AG09319 (cell line): ENCODE measurements around the gene PXK.

Experiments used
- DNase-seq: peaks from one replicate; pipeline ENCODE4 v3.0.0-alpha.2; 2010; ENCODE audit warnings: low read depth; ENCODE audit errors: extremely low read depth
- TF ChIP-seq, protein P1 (sequence below): IDR thresholded peaks from 2 replicates; pipeline ENCODE4 v1.5.1; 2011; ENCODE audit warnings: low read depth, mild to moderate bottlenecking, inconsistent platforms, low read length, moderate library complexity

The PXK gene

DNA sequence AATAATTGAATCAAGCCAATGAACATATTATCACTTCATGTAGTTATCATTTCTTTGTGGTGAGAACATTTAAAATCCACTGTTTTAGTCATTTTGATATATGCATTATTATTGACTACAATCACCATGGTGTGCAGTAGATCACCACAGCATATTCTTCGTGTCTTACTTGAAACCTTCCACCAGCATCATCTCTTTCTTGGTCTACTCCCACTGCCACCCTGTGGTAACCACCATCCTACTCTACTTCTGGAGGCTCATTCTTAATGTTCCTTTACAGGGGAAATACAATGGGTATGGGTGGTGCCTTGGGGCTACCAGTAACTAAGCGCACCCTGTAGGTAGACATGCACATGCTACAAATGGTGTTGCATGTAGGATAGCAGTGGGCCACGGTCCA lies 25.4 kb downstream of the PXK start:
- DNase-seq = no peak
- TF ChIP-seq, protein P1, sequence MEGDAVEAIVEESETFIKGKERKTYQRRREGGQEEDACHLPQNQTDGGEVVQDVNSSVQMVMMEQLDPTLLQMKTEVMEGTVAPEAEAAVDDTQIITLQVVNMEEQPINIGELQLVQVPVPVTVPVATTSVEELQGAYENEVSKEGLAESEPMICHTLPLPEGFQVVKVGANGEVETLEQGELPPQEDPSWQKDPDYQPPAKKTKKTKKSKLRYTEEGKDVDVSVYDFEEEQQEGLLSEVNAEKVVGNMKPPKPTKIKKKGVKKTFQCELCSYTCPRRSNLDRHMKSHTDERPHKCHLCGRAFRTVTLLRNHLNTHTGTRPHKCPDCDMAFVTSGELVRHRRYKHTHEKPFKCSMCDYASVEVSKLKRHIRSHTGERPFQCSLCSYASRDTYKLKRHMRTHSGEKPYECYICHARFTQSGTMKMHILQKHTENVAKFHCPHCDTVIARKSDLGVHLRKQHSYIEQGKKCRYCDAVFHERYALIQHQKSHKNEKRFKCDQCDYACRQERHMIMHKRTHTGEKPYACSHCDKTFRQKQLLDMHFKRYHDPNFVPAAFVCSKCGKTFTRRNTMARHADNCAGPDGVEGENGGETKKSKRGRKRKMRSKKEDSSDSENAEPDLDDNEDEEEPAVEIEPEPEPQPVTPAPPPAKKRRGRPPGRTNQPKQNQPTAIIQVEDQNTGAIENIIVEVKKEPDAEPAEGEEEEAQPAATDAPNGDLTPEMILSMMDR = no peak

- no peak for DNase-seq
- TF ChIP-seq, protein P1 = no peak
These were observed 26.1 kb downstream of the PXK start for GRCh38 chr3:58358808-58359207.

DNA sequence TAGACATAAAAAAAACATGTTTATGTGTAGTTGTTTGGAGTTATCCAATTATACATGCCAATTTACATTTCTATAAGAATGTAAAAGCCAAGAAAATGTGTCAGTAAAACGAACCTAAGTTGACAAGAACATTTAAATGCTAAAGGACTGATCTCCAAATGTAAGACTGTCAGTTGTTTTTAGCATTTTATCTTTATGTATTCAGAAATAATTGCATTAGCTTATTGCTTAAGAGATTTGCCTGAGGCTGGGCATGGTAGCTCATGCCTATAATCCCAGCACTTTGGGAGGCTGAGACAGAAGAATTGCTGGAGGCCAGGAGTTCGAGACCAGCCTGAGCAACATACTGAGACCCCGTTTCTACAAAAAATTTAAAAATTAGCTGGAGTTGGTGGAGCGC lies 26.9 kb downstream of the PXK start:
- DNase-seq = no peak
- TF ChIP-seq, protein P1 = no peak

DNA sequence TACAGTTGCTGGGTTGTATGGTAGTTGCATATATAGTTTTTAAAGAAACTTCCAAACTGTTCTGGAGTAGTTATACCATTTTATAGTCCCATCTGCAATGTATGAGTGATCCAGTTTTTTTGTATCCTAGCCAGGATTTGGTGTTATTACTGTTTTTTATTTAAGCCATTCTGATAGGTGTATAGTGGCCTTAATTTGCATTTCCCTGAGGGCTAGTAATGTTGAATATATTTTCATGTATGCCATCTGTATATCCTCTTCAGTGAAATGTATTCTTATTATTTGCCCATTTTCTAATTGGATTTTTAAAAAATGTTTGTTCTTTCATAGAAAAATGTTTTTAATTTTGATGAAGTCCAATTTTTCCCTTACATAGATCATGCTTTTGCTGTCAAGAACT lies 29.2 kb downstream of the PXK start:
- TF ChIP-seq, protein P1 = no peak

DNA sequence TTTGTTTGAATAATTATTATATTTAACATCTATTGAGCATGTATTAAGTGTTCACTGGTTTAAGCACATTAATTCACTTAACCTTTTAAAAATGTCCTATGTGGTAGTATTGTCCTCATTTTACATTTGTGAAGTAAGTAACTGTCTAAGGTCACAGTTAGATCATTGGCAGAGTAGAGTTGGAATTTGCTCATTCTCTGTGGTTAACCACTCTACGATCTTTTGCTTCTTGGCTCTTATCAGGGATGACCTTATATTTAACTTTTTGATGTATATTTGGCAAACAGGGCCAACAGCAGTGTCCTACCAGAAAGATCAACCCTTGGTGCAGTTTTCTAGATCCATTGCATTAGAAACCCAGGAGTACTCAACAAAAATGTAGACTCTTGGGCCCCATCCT lies 34.0 kb downstream of the PXK start:
- DNase-seq = no peak
- TF ChIP-seq, protein P1 = no peak

More for the DNA sequence above, 29.2 kb downstream of the PXK start:
- DNase-seq = no peak

- TF ChIP-seq, protein P1 = no peak
- DNase-seq = no peak
These were observed 36.3 kb downstream of the PXK start for GRCh38 chr3:58369038-58369437.

- no peak for DNase-seq
- TF ChIP-seq, protein P1 = no peak
These were observed 37.2 kb downstream of the PXK start for GRCh38 chr3:58369876-58370275.

- TF ChIP-seq, protein P1 = no peak
- no peak for DNase-seq
These were observed 37.7 kb downstream of the PXK start for GRCh38 chr3:58370407-58370806.
